KMS-11 (cell line): Measurements from ENCODE around the gene ATP7B.

ENCODE experiments used
- H2AFZ ChIP-seq: fragments of 200-600 bp; sonication (generic); 2 replicates; pipeline ENCODE4 v1.6.1; 2016; ENCODE audit warnings: antibody characterized with exemption, mixed run types, low read depth
- H3K27ac ChIP-seq: fragments of 200-600 bp; sonication (generic); 2 replicates; pipeline ENCODE4 v1.6.1; 2016; ENCODE audit warnings: mild to moderate bottlenecking, mixed run types
- H3K27me3 ChIP-seq: fragments of 200-600 bp; sonication (generic); 2 replicates; pipeline ENCODE4 v1.6.1; 2017; ENCODE audit warnings: mild to moderate bottlenecking, low read depth, mixed run types, moderate library complexity; ENCODE audit not compliant: insufficient read depth
- H3K36me3 ChIP-seq: fragments of 200-600 bp; sonication (generic); 2 replicates; pipeline ENCODE4 v1.6.1; 2017; ENCODE audit warnings: mild to moderate bottlenecking, mixed run types; ENCODE audit not compliant: insufficient read depth
- H3K4me1 ChIP-seq: fragments of 200-600 bp; sonication (generic); 2 replicates; pipeline ENCODE4 v1.6.1; 2016; ENCODE audit warnings: mild to moderate bottlenecking, low read depth, mixed run types; ENCODE audit not compliant: poor library complexity, severe bottlenecking
- H3K4me2 ChIP-seq: fragments of 200-600 bp; sonication (generic); 2 replicates; pipeline ENCODE4 v1.7.0; 2016; ENCODE audit warnings: mild to moderate bottlenecking, mixed run types
- H3K4me3 ChIP-seq: fragments of 200-600 bp; sonication (generic); IDR thresholded peaks from 2 replicates; pipeline ENCODE4 v1.6.1; 2017; ENCODE audit warnings: low read depth, low read length, mixed read lengths; ENCODE audit not compliant: insufficient read depth
- H3K79me2 ChIP-seq: fragments of 200-600 bp; sonication (generic); 2 replicates; pipeline ENCODE4 v1.6.1; 2016; ENCODE audit warnings: low read depth, mixed run types; ENCODE audit not compliant: insufficient read depth
- H3K9ac ChIP-seq: fragments of 200-600 bp; sonication (generic); 2 replicates; pipeline ENCODE4 v1.6.1; 2016; ENCODE audit warnings: mild to moderate bottlenecking, mixed run types
- H4K20me1 ChIP-seq: fragments of 200-600 bp; sonication (generic); 2 replicates; pipeline ENCODE4 v1.6.1; 2016; ENCODE audit warnings: mild to moderate bottlenecking, mixed run types; ENCODE audit not compliant: insufficient read depth
- CTCF ChIP-seq: fragments of 200-600 bp; sonication (generic); conservative IDR thresholded peaks from 2 replicates; pipeline ENCODE4 v1.6.1; 2017; ENCODE audit warnings: low read depth, mild to moderate bottlenecking, antibody characterized with exemption, low read length, moderate library complexity, mixed read lengths

Gene ATP7B

GRCh38 chr13:51926528-51926885, 84.7 kb downstream of the ATP7B start:
- Histone ChIP-seq H3K79me2 (no peaks in the 10 kb centered on the region), H3K9ac (no peak overlapping the region), H4K20me1 (no peaks in the 10 kb centered on the region), H3K4me2 (no peak overlapping the region), H3K4me1 (no peaks in the 10 kb centered on the region), H2AFZ (no peak overlapping the region), H3K4me3 (no peak overlapping the region), H3K27ac (no peak overlapping the region), H3K27me3 (no peaks in the 10 kb centered on the region), H3K36me3 (no peaks in the 10 kb centered on the region)
- no peak for TF ChIP-seq CTCF

GRCh38 chr13:51925865-51926527, 85.3 kb downstream of the ATP7B start:
- H2AFZ ChIP-seq: no peak overlapping the region
- no peak for TF ChIP-seq CTCF
- no peaks in the 10 kb centered on the region for H3K27me3 ChIP-seq
- H3K27ac ChIP-seq: no peak overlapping the region
- no peaks in the 10 kb centered on the region for H3K36me3 ChIP-seq
- H3K9ac ChIP-seq: no peak overlapping the region
- H3K4me2 ChIP-seq: no peak overlapping the region
- no peaks in the 10 kb centered on the region for H4K20me1 ChIP-seq
- H3K4me1 ChIP-seq: no peaks in the 10 kb centered on the region
- no peaks in the 10 kb centered on the region for H3K79me2 ChIP-seq
- H3K4me3 ChIP-seq: no peak overlapping the region

GRCh38 chr13:51924756-51925544, 86.3 kb downstream of the ATP7B start:
- Histone ChIP-seq H3K4me3 (no peak overlapping the region), H2AFZ (no peak overlapping the region), H3K27ac (no peak overlapping the region), H3K4me1 (no peaks in the 10 kb centered on the region), H3K4me2 (no peak overlapping the region), H4K20me1 (no peaks in the 10 kb centered on the region), H3K9ac (no peak overlapping the region), H3K36me3 (no peaks in the 10 kb centered on the region), H3K79me2 (no peaks in the 10 kb centered on the region), H3K27me3 (no peaks in the 10 kb centered on the region)
- no peak for TF ChIP-seq CTCF

- Histone ChIP-seq H3K36me3 (no peaks in the 10 kb centered on the region), H3K4me2 (no peak overlapping the region), H3K4me1 (no peaks in the 10 kb centered on the region), H3K27me3 (no peaks in the 10 kb centered on the region), H3K27ac (no peak overlapping the region), H4K20me1 (no peaks in the 10 kb centered on the region), H2AFZ (no peak overlapping the region), H3K79me2 (no peaks in the 10 kb centered on the region), H3K4me3 (no peak overlapping the region), H3K9ac (no peak overlapping the region)
- no peak for TF ChIP-seq CTCF
These were observed 87.2 kb downstream of the ATP7B start for GRCh38 chr13:51923983-51924539.
